Right lung (tissue), 5 donors: ENCODE measurements around the gene DCAKD. TPM values are rescaled to one million over a fixed set of nuclear protein-coding genes. Genes with fewer than 3 reads are reported as not detected.

Experiments used
- DNase-seq, 2 donors: peaks; one replicate each; pipeline ENCODE4 v3.0.0-alpha.2; 2013
- polyA plus RNA-seq, 5 donors: library from polyadenylated mRNA; unstranded; fragments of 120-200 nt; gene quantifications; one replicate each; pipeline versions ENCODE4 v1.2.1 to v1.2.3, GENCODE V29; 2013; ENCODE audit warnings: inconsistent platforms in 1 of 5, low replicate concordance in 1 of 5; ENCODE audit not compliant: insufficient read length in 5 of 5, insufficient read depth in 1 of 5

Gene DCAKD
- polyA plus RNA-seq, 5 donors, result 37.3 to 54.2 (median 48.5) TPM

- DNase-seq, result no peak
Observed at GRCh38 chr17:45035848-45036247, 15.6 kb downstream of the DCAKD start.

DNA sequence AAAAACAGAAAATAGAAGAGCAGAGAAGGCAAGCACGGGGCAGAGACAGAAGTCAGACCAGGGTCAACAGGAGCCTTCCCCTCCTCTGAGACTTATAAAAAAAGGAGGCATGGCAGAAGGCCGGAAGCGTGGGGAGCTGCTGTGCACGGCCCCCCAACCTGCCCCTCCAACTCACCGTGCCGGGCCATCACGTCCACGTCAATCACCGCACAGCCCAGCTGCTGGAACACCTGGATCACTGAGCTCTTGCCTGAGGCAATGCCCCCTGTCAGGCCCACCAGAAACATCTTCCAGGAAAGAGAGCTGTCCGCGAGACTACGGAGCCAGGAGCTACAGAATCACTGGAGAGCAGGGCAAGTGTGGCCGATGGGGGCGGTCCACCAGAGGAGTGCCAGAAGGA is 16.8 kb downstream of the DCAKD start:
- DNase-seq, result no peak

DNA sequence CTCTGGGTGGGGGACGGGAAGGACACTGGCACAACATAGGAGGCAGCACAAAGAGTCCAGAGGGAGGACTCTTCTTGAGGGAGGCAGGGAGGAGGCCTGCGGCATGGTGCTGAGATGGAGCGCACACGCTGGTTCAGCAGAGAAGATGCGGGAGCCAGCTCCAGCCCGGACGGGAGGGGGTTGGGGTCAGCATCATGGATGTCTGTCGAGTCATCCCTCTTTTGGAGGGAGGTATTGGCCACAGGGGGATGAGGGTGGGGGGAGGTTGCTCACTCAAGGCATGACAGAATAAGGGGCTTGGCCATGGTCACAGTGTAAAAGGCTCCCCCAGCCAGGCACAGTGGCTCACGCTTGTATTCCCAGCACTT is 19.3 kb downstream of the DCAKD start:
- no peak for DNase-seq

DNA sequence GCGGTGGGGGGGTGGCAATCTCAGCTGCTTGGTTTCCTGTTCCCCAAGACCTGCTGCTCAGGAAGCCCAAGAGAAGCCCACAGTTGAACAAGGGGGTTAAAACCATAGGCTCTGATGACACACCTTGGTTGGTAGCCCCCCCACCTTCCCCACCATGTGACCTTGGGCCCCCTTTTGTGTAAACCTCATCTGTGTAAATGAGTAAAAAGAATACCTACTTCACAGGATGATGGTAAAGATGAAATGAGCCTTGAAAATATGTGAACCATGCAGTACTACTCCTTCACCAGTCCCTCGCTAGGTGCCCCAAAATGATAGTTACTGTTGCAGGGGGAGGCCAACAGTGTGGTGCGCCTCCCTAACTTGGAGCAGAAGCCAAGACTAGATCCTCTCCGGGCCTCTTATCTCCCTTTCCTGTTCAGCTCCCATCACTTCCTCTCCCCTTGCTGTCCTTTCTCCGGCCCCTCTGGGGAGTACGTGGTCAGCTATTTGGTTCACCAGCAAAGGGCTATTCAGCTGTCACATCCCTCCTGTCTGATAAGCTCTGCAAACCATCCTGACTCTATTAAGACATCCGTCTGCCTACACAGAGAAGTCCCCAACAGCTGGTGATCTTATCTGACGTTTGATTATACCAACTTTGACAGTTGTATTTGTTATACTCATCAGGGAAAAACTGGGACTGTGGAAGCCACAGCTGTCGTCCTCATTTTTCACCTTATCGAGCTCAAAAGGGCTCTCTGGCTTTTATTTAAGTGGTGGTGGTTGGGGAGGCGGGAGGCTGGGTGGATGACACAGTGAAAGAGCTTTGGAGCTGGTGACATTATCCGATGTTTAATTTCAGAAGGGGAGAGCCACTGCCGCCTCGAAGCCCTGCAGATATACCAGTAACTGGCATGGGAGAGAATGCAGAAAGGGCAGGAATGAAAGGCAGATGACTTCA is 19.9 kb downstream of the DCAKD start:
- DNase-seq, result no peak

DNA sequence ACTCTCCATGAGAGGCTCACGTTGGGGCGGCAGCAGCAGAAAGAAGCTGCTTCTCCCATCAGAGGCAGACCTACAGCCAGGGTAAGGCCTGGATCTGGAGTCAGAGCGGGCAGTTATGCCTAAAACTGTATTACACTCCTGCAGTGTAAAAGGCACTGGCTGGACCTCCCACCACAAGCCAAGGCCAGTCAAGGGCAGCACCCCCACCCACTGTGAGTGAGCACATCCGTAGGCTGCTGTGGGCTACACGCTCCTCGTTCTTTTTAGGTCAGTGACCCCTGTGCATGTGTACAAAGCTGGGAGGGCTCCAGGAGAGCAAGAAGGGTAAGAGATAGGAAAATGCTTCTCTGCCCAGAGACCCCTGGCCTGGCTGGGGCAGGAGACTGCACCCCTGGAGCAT is 20.7 kb downstream of the DCAKD start:
- no peak for DNase-seq

DNA sequence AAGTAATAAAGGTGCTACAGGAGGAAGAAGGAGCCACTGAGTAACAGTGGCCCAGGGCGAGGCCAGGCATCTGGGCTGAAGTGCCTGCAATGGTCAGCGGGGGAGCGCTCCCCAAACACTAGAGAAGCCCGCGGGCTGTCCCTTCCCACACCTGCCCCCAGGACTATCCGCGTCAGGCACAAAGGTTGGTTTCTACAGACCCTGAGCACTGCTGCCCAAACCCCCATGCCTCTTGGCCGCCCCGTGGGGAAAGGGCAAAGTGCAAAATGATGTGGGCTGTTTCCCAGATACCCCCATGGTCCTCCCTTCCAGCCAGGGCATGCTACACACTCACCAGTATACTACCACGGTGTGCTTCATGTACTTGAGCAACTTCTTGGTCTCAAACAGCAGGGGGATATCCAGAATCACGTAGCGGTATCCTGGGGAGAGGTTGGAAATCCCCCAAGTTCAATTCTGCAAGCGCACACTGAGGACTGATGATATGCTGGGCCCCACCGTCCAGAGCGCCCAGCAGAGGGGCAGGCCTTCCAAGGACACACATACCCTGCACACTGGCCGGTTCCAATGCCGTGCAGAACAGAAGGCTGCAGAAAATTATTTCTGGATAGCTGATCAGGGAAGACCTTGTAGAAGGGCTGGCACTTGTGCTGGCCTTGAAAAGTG is 21.5 kb downstream of the DCAKD start:
- no peak for DNase-seq

DNA sequence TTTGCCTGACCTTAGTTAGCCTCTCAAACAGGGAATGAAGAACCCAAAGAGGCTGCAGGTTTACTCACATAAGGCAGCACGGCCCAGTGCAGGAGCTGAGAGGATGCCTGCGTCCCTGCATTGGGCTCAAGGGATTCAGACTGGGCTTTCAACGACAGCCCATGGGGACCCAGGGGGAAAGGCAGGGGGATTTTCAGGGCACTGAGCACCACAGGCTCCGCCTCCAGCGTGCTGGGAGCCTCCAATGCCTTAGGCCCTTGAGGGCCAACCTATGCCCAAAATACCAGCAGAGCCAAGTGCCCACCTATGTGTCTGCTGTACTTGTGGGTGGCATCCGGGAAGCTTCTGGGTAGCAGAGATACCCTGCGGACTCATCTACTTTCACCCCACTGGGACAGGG is 22.3 kb downstream of the DCAKD start:
- DNase-seq, result no peak

DNA sequence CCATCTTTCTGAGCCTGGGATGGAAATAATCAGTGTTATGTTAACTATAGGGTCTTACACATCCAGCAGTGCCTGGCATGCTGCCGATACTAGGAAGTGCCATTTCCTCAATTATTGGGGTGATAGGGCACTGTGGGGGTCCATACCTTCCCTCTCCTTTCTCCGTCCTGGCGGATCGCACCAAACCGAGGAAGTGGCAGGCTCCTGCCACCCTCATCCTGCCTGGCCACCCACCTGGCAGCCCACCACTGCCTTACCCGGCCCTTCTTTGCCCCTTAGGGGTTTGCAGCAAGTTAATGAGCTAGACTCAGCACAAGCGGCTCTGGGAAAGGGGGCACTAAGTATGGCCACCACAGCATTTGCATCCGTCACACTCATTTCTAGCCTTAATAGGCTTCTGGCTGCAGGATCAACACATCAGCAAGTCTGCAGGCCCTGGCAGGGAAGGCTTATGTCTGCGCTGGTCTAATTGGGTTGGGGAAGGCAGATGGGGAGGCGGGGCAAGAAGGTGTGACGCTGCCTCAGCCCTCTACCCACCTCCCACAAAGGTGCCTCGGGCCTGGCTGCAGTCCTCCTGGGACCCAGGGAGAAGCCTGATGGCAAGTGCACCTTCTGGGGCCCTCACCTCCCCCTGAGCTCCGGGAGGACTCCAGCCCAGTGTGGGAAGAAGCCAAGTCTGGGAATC is 28.6 kb downstream of the DCAKD start:
- DNase-seq, result no peak

DNA sequence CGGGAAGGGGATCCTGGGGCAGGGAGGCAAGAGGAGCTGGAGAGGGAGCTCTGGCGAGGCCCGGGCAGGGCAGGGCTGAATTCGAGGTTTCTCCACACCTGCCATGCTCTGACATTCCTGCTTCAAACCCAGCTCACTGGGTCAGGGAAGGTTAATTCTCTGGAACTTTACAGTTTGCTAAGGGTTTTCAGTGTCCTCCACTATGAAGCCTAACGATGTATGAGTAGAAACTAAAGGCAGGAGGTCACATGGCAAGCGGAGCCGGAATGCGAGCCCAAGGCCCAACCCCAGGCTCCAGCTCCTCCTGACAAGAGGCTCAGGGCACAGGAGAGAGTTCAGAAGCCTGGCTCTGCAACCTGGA is 29.2 kb downstream of the DCAKD start:
- DNase-seq, result no peak

GRCh38 chr17:45021607-45022287 is 29.7 kb downstream of the DCAKD start:
- DNase-seq, result peak; percentile 62 to 63

- DNase-seq, result no peak
Observed at GRCh38 chr17:45020354-45021138, 30.9 kb downstream of the DCAKD start.

DNA sequence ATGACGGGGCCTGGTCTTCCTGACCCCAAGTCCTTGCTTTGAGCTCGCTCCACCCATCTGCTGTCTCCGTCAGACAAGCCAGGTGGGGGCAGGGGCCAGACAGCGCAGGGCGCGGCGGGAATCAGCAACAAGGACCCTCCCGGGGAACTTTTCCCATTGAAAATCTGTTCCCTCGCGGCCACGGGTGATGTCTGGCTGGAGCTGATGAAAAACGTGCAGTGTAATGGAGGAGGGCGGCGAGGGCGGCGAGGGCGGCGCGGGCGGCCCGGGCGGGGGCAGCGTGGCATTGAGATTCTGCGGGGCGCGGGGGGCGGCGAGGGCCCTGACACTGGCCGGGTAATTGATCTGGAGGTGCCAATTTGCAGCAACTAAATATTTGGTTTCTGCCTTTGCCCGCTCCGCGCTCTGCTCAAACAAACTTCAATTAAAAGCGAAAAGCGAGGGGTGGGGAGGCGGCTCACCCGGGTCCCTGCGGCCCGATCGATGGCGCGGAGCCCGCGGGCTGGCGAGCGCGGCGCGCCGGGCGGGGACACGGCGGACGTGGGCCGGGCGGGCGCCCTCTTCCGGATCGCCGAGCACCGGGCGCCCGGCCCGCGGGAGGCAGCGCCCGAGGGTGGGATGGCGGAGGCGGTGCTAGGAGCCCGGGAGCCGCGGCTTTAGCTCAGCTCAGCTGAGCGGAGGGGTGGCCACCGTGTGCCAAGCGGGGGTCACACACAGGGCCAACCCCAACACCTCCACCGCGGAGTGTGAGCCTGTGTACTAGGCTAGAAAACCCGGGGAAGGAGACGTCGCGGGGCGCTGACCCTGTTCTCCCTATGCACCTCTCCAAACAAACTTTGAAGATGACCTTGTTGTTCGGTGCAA is 32.4 kb downstream of the DCAKD start:
- no peak for DNase-seq

DNA sequence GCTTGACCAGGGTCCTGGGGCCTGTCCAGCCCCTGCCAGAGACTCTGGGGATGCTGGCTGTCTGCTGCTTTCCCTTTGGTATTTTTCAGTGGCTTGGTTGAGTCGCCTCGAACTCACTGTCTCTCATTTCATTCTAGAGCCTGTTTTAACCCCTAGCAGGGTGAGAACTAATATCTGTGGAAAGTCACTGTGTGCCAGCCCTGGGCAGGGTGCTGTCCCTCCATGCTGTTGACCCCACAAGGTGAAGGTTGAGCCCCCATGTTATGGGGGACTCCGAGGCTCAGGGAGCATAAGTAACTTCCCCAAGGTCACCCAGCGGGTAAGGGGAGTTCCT is 33.0 kb downstream of the DCAKD start:
- no peak for DNase-seq

DNA sequence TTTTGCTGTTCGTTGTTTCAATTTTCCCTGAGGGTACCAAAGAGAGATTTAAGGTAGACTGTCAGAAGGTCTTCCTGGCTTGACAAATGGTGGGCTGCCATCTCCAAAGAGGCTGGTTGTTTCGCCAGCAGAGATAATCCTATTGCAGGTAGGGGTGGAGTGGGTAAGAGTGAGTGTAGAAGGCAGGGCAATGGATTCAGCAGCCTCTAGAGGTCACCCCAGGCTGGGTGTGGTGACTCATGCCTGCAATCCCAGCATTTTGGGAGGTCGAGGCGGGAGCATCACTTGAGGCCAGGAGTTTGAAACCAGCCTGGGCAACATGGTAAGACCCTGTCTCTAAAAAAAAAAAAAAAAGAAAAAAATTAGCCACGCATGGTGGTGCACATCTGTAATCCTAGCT is 34.6 kb downstream of the DCAKD start:
- no peak for DNase-seq

- DNase-seq, result no peak
Observed at GRCh38 chr17:45016237-45016636, 35.2 kb downstream of the DCAKD start.

DNA sequence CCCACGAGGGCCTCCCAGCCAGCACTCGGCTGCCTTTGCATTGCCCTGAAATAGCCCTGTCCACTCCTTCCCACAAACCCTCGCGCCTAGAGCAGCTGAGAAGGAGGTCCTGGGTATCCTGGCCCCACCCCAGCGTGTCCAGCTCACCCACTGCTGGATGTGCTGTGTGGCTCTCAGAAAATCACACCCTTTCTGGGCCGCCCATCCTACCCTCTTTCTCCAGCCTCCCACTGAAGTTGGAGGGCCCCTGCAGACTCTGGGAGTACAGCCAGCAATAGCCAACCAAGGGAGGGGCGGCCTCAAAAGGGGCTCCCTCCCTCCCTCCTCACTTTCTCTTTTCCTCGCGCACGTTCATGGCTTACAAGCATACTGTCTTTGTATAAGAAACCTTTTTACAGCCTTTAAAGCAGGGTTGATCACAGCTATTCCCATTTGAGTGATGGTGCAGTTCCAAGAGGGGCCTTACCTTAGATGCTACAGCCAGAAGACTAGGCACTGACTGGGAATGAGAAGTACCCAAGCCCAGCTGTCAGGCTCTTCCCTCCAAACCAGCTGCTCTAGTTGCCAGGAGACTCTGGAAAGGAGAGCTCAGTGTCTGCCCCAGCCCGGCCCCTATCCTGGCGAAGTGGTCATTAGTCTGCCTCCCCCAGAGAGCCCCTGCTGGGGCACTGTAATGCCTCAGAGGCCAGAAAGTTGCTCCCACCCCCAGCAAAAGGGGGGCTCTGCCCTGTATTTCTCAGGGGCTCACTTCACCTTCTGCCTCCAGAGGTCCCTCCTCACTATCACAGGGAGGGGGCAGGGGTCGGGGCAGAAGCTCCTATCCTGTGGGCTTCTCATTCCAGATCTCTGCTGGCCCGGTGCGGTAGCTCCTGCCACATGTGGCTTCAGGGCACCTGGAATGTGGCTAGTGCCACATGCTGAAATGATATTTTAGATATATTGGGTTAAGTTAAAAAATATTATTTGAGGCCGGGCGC is 38.1 kb downstream of the DCAKD start:
- DNase-seq, result no peak

GRCh38 chr17:45011767-45012166 is 39.7 kb downstream of the DCAKD start:
- DNase-seq, result no peak

DNA sequence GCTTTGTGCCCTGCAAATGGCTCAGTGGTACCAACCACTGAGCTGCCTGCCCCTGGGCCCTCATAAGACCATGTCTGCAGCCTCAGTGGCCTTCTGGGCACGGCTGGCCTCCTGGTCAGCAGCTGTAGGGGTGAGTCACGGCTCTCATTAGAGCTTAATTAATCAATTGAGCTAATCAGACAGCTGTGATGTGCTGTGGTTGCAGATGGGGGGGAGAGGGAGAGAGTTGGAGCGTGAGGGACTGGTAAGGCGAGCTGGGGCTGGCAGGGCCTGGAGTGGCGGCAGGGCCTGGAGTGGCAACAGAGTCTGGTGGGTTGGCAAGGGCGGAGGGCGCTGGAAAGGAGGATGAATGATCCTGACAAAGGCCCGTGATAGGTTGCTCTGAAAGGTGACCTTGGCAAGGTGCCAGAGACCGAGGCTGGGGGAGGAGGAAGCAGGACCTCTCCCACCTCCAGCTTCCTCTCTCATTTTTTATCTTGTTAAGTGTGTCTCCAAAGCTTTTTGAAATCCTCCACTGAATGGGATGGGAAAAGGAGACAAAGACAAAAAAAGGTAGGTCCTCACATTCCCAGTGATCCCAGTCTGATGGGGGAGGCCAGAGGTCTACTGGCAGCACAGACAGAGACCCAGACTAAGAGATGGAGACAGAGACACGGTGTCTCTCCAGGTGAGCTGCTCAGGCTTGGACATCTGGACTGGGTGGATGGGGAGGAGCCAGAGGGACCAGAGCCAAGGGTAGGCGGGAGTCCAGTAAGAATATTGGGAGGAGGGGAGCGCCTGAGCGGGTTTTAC is 41.6 kb downstream of the DCAKD start:
- no peak for DNase-seq
